GM19452 (cell line): ENCODE measurements around the gene DAZ3.
"Not testable (repeated sequence)": the region's sequence is repeated elsewhere in the genome, so short reads cannot be mapped to it uniquely, and the experiment has no call there.

ENCODE experiments used
- ATAC-seq: cut with Tn5 transposase; IDR thresholded peaks from one replicate; pipeline ENCODE4 v1.9.1; 2021; ENCODE audit not compliant: unreplicated experiment

Gene DAZ3

DNA sequence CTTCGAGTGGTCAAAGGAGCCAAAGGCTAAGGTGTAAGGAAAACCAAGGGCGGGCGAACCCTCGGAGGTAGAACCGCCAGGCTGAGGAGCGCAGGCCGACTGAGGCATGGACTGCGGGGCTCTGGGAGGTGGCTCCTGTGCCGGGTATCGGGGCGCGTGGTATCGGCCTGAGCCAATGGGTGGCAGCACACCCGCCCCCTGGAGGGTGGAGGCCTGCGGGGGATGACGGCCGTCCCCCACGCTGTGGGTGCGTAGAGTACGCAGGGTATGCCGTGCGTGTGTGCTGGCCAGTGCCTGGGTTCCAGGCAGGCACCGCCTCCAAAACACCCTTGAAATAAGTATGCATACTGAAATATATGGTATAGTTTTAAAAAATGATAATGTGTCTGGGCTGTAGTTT lies at the start of gene DAZ3:
DAZ3 (minus strand) TSS at position 101 of the 400 bp plus-strand sequence. CDS start 208 bp downstream, outside the sequence.
- ATAC-seq, result not testable (repeated sequence)

DNA sequence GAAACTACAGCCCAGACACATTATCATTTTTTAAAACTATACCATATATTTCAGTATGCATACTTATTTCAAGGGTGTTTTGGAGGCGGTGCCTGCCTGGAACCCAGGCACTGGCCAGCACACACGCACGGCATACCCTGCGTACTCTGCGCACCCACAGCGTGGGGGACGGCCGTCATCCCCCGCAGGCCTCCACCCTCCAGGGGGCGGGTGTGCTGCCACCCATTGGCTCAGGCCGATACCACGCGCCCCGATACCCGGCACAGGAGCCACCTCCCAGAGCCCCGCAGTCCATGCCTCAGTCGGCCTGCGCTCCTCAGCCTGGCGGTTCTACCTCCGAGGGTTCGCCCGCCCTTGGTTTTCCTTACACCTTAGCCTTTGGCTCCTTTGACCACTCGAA lies 20.4 kb upstream of the DAZ3 start, which contains the start of gene DAZ4:
DAZ4 (plus strand) TSS at position 301 of the 400 bp plus-strand sequence. CDS start 208 bp downstream, outside the sequence.
- not testable (repeated sequence) for ATAC-seq

DNA sequence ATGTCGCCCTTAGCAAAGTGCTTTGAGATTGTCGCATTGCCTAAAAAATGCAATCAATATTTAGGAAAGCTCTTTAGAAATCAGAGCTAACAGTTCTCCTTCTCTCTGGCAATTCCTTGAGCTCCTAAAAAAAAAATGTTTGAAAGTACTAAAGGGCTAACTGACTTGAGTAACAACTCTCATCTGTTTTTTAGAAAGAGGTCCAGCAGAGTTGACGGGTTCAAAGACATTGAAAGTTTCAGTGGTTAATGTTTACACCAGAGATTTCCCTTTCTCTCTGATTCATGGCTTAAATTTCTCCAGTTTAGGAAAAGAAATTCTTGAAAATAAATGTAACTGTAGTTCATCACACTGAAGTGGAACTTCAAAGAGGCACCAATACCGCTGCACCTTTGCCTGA lies 11.9 kb upstream of the DAZ3 start:
- ATAC-seq, result not testable (repeated sequence)

GRCh38 chrY:24824184-24824879 lies 11.1 kb upstream of the DAZ3 start:
- not testable (repeated sequence) for ATAC-seq

DNA sequence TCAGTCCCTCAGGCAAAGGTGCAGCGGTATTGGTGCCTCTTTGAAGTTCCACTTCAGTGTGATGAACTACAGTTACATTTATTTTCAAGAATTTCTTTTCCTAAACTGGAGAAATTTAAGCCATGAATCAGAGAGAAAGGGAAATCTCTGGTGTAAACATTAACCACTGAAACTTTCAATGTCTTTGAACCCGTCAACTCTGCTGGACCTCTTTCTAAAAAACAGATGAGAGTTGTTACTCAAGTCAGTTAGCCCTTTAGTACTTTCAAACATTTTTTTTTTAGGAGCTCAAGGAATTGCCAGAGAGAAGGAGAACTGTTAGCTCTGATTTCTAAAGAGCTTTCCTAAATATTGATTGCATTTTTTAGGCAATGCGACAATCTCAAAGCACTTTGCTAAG lies 8.6 kb upstream of the DAZ3 start:
- not testable (repeated sequence) for ATAC-seq
